Measurements from ENCODE around the gene STMP1.
"Not testable (repeated sequence)": the region's sequence is repeated elsewhere in the genome, so short reads cannot be mapped to it uniquely, and the experiment has no call there.

The STMP1 gene

DNA sequence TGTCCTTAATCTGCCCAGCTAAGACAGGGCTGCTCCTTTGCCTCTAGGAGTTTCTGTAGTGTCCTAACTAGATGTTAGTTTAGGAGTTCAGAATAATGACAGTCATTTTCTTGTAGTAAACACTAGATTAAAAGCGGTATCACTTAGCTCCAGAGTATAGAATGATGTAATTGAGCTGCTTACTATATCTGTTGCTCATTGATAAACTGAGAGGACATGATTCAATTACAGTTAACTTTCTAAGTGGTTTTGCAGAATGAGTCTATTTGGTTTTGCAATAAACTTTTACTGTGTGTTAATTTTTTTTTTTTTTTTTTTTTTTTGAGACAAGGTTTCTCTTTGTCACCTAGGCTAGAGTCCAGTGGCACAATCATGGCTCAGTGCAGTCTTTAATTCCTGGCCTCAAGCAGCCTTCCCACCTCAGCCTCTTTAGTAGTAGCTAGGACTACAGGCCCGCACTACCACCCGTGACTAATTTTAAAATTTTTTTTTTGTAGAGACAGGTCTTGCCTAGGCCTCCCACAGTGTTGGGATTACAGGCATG lies 1.8 kb downstream of the STMP1 start:
- no peak for DNase-seq (ENCODE audit: low read depth)

DNA sequence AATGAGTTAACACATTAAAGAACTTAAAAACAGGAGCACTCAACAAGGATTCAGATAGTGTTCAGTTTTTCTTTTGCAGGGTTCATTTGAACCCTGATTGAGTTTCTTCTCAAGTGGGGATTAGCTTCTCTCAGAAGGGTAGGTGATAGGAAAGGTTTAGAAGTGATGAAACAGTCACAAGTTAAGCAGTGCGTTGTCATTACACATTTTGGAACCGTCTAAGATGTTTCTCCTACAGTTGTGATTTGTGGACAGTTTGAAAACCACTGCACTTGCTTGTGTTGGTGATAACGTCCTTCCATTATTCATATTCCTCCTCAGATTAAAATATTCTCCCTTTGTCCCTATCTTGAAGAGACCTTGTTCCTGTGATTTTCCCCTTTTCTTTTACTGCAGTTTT lies 2.7 kb downstream of the STMP1 start:
- DNase-seq (ENCODE audit: low read depth), result no peak

- no peak for DNase-seq (ENCODE audit: low read depth)
Observed at GRCh38 chr7:135666156-135666555, 3.8 kb downstream of the STMP1 start.

DNA sequence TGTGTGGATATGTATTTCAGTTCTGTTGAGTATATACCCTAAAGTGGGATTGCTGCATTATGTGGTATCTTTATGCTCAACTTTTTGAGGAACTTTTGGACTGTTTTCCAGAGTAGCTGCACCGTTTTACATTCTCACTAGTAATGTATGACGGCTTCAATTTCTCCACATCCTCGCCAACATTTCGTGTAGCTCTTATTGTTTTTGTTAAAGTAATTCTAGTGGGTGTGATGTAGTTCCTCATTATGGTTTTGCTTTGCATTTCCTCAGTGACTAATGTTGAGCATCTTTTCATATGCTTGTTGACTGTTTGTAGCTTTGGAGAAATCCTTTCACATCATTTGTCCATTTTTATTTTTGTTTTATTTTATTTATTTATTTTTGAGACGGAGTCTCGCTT lies 4.5 kb downstream of the STMP1 start:
- DNase-seq (ENCODE audit: low read depth), result no peak

DNA sequence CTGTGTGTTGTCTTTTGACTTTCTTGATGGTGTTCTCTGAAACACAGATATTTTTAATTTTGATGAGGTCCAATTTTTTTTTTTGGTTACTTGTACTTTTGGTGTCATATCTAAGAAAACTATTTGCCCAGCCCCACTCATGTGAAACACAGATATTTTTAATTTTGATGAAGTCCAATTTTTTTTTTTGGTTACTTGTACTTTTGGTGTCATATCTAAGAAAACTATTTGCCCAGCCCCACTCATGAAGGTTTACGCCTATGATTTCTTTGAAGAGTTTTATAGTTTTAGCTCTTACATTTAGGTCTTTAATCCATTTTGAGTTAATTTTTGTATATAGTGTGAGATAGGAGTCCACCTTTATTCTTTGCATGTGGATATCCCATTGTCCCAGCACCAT lies 5.3 kb downstream of the STMP1 start:
- not testable (repeated sequence) for DNase-seq (ENCODE audit: low read depth)

DNA sequence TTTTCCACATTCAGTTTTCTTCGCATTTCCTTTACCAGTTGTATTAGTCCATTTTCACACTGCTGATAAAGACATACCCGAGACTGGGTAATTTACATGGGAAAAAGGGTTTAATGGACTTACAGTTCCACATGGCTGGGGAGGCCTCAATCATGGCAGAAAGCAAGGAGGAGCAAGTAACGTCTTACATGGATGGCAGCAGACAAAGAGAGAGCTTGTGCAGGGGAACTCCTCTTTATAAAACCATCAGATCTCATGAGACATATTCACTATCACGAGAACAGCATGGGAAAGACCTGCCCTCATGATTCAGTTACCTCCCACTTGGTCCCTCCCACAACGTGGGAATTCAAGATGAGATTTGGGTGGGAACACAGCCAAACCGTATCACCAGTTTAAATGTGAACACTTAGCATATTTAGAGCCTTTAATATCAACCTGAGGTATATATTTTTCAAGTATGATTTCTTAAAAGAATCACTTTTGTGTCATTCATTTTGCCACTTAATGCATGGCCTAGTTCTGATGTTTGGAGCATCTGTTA lies 6.6 kb downstream of the STMP1 start:
- DNase-seq (ENCODE audit: low read depth), result not testable (repeated sequence)

GRCh38 chr7:135669774-135670173 lies 7.5 kb downstream of the STMP1 start:
- DNase-seq (ENCODE audit: low read depth), result no peak

GRCh38 chr7:135670179-135670578 lies 7.9 kb downstream of the STMP1 start:
- no peak for DNase-seq (ENCODE audit: low read depth)

- DNase-seq (ENCODE audit: low read depth), result no peak
Observed at GRCh38 chr7:135672560-135673359, 10.4 kb downstream of the STMP1 start.

DNA sequence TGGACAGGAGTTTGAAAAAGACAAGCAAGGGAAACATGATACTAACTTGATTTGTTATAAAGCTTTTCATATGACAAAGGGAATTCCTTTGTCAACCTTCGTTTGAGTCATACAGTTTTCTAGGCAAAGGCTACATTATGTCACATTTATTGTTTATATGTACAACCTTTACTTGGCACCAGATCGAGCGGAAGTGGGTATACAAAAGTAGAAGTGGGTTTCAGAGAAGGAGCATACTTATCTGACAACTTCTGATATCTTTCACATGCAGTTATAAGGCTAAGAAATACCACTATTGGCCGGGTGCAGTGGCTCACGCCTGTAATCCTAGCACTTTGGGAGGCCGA lies 11.0 kb downstream of the STMP1 start:
- DNase-seq (ENCODE audit: low read depth), result no peak

DNA sequence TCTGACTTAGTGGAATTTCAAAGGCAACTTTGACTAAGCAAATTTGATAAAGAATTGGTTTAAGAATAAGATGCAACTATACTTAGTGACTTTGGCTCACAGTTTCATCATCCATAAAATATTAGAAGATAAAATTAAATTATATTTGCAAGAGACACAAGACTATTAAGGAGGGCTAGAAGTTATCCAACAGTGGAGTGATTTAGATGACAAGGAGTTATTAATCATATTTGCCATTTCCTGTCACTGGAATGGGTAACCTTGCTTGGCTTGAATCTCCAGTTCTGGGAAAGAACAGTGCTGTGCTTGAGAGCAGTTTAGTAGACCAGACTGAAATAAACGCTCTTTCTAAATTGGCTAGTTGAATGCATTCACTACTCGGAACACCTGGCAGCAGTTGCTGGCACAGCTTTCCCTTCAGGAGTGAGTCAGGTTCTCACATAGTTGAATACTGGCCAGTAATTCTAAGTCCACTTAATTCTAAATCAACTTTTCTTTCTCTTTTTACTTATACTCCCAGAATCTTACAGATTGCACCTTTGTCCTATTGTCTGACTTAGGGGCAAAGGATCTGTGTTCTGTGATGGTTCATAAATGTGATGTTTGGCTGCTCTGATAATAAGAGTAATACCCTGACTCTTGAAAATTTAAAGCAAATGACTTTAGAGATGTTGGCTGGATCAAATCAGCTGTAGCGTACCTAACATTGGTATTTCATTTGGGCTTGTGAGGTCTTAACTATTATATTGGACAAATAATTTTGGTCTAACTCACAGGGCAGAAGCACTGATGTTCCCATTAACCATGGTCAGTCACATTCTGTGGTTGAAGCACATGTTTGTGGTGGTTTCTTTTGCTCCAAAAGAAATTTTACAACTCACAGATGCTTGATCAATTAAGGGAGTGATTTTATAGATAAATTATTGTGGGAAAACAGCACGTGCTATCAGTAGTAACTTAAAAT lies 16.6 kb downstream of the STMP1 start:
- DNase-seq (ENCODE audit: low read depth), result no peak

DNA sequence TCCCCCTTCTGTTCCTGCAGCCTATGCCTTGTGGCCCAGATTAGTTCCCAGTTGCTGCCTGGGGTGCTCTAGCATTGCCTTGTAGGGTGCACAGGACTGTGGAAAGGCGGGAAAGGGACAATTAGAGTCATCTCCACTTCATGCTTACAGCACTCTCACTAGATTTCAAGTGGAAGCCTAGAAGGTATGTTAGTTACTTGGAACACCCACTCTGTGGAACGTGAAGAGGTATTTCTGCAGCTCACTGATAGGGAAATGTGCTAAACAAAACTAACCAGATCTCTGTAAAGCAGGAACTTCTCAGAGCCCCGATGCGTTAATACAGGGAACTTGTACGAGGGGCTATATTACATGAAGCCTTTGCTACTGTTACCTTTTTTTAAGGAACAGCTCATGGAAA lies 19.4 kb downstream of the STMP1 start:
- DNase-seq (ENCODE audit: low read depth), result no peak

- no peak for DNase-seq (ENCODE audit: low read depth)
Observed at GRCh38 chr7:135682191-135682590, 19.9 kb downstream of the STMP1 start.

DNA sequence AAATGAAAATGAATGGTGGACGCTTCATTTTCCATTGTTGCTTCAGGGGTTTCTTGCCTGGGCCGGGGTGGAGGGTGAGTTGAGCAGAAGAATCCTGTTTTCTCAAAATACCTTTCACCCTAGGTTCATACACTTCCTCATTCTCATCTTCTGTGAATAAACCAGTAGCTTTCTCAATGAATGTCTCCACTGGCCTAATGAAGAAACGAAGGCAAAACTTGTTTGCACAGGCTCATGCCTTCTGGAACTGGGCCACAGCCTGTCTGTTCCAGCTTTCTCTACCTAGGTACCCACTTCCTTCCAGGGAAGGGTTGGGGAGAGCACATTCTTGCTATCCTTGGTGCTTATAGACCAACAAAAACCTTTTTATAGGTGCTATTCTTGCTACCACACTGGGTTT lies 21.3 kb downstream of the STMP1 start:
- DNase-seq (ENCODE audit: low read depth), result no peak

DNA sequence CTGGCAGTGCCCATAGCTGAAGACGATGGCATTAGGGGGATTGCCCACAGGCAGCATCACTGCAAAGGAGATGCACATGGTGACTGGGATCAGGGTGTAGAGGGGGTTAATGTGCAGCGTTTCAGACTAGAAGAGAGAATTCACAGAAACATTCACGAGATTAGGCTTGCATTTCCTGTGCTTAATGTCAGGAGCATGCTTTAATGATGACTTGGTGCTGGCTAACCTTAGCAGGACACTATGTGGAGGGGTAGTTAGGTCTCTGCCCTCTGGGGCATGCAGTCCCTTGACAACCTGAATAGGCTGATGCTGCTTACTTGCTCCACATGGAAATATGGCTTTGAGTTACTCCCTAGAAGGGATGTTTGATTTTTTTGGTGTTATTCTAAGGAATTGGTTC lies 21.8 kb downstream of the STMP1 start:
- no peak for DNase-seq (ENCODE audit: low read depth)

DNA sequence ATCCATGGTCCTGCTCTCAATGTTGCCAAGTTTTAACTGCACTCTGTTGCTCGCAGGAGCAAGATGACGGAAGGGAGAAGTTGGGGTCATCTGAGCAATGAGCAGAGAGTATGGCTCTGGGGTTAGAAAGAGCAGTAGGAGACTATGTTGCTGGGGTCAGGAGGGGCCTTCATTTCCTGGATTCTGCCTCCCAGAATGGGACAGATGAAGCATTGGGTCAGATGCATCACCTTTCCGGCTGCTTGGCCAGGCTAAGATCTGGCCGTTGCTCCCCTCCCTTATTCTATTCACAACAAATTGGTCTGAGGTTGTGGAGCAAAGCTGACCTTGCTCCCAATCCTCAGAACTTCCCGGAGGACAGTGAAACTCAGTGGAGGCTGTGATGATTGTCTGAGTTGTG lies 22.4 kb downstream of the STMP1 start:
- DNase-seq (ENCODE audit: low read depth), result no peak

DNA sequence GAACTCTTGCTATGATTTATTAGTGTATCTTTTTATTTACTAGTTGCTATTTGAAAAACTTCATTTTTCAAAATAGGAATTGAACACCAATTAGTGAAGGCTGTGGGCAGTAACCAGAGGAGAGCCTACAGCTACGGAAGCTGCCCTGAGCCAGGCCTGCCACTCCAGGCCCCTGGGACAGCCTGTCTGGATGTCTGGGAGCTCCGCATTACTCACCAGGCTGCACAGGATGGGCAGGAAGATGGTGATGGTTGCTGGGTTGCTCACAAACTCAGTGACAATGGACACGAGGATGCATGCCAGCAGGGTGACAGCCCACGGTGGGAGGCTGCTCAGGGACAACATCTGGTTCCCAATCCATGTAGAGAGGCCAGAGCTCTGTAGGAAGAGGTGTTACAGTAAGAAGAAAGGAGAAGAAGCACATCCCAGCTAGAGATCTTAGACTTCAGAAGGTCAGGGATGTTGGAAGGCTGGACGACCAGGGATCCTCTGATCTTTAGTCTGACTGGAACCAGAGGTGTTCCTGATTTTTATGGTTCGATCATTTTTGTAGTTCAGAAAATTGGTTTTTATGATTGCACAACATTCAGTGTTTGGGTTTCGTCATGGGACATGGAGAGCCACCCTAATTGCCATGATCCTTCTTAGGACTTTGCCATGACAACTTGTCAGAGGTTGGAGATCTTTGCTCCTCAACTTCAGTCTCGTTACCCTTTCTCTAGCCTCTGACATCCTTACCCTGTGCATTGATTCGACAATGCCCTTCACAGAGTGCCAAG lies 23.2 kb downstream of the STMP1 start:
- no peak for DNase-seq (ENCODE audit: low read depth)

GRCh38 chr7:135687466-135687865 lies 25.2 kb downstream of the STMP1 start:
- DNase-seq (ENCODE audit: low read depth), result no peak

DNA sequence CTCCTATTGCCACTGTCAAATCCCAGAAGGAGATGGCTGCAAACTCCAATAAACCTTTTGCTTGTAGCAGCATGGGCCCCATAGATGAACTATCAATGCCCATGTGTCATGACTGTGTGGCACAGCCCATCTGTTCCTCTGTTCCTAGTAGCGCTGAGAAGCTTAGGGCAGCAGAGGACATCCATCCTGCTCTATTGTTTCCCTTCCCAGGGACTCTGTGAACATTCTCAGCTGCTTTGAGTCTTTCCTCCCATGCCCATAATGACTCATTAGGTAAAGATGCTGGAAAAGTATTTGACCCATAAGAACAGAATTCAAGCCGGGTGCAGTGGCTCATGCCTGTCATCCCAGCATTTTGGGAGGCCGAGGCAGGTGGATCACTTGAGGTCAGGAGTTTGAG lies 28.3 kb downstream of the STMP1 start:
- no peak for DNase-seq (ENCODE audit: low read depth)

DNA sequence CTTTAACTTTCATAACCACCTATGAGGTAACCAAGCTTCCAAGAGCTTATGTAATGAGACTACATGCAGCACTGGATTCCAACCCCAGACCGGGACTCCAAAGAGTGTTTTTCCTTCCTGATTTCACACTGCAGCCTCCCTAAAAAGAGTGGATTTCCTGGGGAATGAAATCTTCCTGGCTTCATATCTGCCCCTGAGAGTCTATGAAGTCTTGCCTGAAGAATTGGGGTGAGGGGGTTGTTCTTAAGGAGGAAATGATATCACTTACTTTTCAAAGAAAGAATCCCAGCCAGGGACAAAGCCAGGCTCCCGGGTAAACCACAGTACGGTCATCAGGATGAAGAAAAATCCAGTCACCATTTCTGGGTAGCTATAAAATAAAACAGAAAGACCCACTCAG lies 29.7 kb downstream of the STMP1 start:
- DNase-seq (ENCODE audit: low read depth), result no peak

- not testable (repeated sequence) for DNase-seq (ENCODE audit: low read depth)
Observed at GRCh38 chr7:135692606-135693005, 30.3 kb downstream of the STMP1 start.

DNA sequence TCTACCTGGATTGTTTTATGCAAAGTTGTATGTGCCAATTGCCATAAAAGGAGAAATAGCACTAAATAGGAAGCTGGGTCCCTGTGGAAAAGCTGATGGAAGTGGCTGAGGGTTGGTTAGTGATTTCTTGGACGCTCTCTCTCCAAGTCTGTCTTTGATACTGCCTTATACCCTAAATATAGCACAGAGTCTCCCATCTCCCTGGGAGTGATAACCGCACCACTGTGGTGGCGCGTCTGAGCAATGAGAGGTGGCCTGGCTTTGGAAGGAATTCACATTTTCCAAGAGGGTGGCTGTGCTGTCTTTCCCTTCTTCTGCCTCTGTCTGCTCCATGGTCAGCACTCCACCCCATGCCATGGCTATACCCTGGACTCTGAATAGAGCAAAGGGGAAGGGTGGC lies 31.2 kb downstream of the STMP1 start:
- no peak for DNase-seq (ENCODE audit: low read depth)
